Measurements from ENCODE around the gene ARAP3.

GRCh38 chr5:141695627-141696215, 13.7 kb upstream of the ARAP3 start:
- TF ChIP-seq EZH2 (IDR thresholded peaks at IDR 0.05; ENCODE audit: borderline replicate concordance, low read length) = no peak
- TF ChIP-seq CTCF (conservative IDR thresholded peaks at IDR 0.05 in 1 of 2, IDR thresholded peaks at IDR 0.05 in 1 of 2; ENCODE audit: extremely low read depth in 1 of 2, insufficient read depth in 1 of 2, low read depth in 1 of 2, low read length in 2 of 2) = no peak

Measured in mammary epithelial cell (primary cell).